ENCODE data around the gene OLA1. TPM values are rescaled to one million over a fixed set of nuclear protein-coding genes. Genes with fewer than 3 reads are reported as not detected.

OLA1 gene
- total and polyA plus RNA-seq, 5 experiments from 2014 or later = 39.6 to 79.9 (median 62.3) TPM

DNA sequence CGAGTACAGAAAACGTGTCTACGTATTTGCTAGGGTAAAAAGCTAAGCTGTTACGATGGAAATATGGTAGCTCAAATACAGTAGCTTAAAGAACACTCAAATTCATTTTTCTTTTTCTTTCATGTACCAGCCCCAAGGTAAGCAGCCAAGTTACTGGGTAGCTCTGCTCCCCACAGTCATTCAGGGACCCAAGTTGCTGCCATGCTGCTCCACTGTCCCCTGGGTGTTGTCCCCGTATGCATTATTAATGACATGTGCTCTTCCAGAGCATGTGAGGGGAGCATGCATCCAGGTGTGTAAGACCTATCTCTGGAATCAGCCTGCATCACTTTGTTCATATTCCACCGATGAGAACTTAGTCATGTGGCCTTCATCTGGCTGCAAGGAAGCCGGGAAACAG, 178.1 kb downstream of the OLA1 start:
- peaks cover 0 to 10% (median 0%) of the 10 kb centered on the region in 9 donors for H3K9me3 Mint-ChIP-seq
- H3K4me1 Mint-ChIP-seq = peaks cover 0 to 2% (median 0%) of the 10 kb centered on the region in 4 donors
- DNase-seq (no peak), ATAC-seq (no peak)
- POLR2A ChIA-PET = no interaction called here
- H3K36me3 Mint-ChIP-seq = peaks cover 2 to 13% (median 4%) of the 10 kb centered on the region in 3 donors
- H3K27ac Mint-ChIP-seq = no peak overlapping the region
- no peak overlapping the region for H3K4me3 Mint-ChIP-seq
- peaks cover 4 to 10% (median 10%) of the 10 kb centered on the region in 5 donors for H3K27me3 Mint-ChIP-seq

DNA sequence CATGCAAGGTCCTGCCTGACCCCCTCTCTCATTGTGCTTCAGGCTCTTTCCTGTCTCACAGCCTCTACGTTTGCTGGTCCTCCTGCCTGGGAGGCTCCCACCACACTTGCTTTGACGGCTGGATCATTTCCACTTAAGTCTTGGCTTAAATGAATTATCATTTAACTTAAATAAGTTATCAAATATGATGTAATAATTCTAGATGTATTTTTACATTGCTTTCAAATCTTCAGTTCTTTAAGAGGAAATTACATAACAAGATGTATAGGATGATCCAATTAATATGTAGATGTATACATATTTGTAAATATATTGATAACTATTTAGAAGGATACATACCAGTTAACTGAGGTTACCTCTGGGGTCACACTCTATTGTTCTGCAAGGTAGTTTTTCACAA, 180.5 kb downstream of the OLA1 start:
- Mint-ChIP-seq H3K36me3 (peaks cover 0 to 3% (median 0%) of the 10 kb centered on the region in 3 donors), H3K27ac (no peak overlapping the region), H3K27me3 (peaks cover 6 to 31% (median 12%) of the 10 kb centered on the region in 5 donors), H3K4me3 (no peak overlapping the region), H3K4me1 (peaks cover 0 to 2% (median 0%) of the 10 kb centered on the region in 4 donors), H3K9me3 (peaks cover 0 to 10% (median 2%) of the 10 kb centered on the region in 9 donors)
- no peak for DNase-seq
- ATAC-seq = no peak
- POLR2A ChIA-PET = no interaction called here

DNA sequence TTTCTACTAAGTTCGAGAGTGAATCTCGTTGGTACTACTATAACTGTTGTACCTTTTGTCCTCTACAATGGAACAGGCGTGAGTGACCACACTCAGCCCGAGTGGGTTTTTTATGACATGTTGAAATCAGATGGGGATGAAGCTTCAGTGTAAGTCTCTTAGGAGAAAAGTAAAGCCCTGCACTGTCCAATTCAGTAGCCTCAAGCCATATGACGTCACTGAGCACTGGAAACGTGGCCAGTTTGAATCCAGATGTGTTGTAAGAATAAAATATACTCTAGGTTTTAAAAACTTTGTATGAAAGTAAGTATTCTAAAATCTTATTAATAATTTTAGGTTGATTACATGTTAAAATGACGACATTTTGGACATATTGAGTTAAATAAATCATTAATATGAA, 181.5 kb downstream of the OLA1 start:
- DNase-seq (no peak), ATAC-seq (no peak)
- Mint-ChIP-seq H3K4me1 (no peaks in the 10 kb centered on the region), H3K36me3 (peaks cover 0 to 3% (median 0%) of the 10 kb centered on the region in 3 donors), H3K4me3 (no peak overlapping the region), H3K27ac (no peak overlapping the region), H3K9me3 (peaks cover 0 to 10% (median 2%) of the 10 kb centered on the region in 9 donors), H3K27me3 (peaks cover 9 to 31% (median 14%) of the 10 kb centered on the region in 5 donors)
- POLR2A ChIA-PET = no interaction called here

DNA sequence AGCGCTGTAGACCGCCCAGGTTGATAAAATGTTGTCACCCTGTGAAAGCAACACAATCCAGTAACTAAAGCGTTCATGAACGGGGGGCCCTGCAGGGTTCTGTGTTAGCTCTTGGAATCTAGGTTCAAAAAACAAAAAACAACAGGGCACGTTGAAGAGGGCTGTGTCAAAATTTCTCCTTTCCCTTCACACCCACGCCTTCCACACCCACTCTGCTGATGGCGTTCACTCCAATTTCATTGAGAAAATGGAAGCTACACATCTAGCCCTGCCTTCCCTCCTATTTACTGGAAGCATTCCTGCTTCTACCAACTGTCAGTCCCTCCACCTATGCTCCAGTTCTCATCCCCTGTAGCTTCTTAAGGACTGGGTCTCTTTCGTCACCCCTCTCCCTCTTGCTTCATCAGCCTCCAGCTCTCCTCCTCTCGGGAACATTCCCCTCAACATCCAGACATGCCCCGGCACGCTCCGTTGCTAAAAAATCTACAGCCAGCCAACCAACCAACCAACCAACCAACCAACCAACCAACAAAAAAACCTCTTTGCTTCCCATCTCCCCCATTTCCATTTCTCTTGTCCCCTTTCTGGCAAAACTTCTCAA, 184.7 kb downstream of the OLA1 start:
- H3K4me1 Mint-ChIP-seq = no peaks in the 10 kb centered on the region
- H3K9me3 Mint-ChIP-seq = peaks cover 0 to 23% (median 11%) of the 10 kb centered on the region in 9 donors
- no peak for ATAC-seq
- DNase-seq = no peak
- H3K27me3 Mint-ChIP-seq = peaks cover 11 to 51% (median 22%) of the 10 kb centered on the region in 5 donors
- peaks cover 3 to 13% (median 3%) of the 10 kb centered on the region in 3 donors for H3K36me3 Mint-ChIP-seq
- H3K27ac Mint-ChIP-seq = no peak overlapping the region
- POLR2A ChIA-PET = no interaction called here
- H3K4me3 Mint-ChIP-seq = no peak overlapping the region

DNA sequence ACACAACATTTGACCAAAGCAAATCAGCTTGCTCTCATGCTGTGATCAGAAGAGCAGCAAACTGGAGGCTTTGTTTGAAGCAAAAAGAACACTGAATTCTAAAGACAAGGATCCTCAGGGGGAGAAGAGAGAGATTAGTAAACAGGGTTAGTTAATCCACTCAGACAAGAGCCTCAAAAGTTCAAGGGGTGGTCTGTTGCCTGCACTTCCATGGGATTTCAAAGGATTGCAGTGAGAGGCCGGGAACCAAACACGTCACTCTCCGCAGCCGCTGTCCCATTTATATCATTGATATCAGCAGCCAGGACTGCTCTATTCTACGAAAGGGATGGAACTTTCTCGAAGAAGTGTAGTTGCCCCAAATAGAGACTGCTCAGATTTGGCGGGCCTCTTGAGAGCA, 185.4 kb downstream of the OLA1 start:
- no peak overlapping the region for H3K27ac Mint-ChIP-seq
- H3K36me3 Mint-ChIP-seq = peaks cover 3 to 18% (median 7%) of the 10 kb centered on the region in 3 donors
- H3K9me3 Mint-ChIP-seq = peaks cover 0 to 23% (median 12%) of the 10 kb centered on the region in 9 donors
- no peaks in the 10 kb centered on the region for H3K4me1 Mint-ChIP-seq
- peaks cover 12 to 51% (median 22%) of the 10 kb centered on the region in 5 donors for H3K27me3 Mint-ChIP-seq
- POLR2A ChIA-PET = no interaction called here
- no peak for DNase-seq
- no peak overlapping the region for H3K4me3 Mint-ChIP-seq
- no peak for ATAC-seq

DNA sequence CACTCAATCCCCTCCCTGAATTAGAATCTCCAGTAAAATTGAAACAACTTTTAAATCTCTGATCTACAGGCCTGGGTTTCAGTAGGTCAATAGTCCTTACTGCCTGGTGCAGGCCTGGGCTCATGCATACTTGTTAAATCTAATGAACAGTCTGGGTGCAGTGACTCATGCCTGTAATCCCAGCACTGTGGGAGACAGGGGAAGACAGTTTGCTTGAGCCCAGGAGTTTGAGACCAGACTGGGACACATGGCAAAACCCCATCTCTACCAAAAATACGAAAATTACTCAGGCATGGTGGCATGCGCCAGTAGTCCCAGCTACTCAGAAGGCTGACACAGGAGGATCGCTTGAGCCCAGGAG, 188.5 kb downstream of the OLA1 start:
- H3K27ac Mint-ChIP-seq = no peak overlapping the region
- DNase-seq (no peak), ATAC-seq (no peak)
- H3K4me3 Mint-ChIP-seq = no peak overlapping the region
- POLR2A ChIA-PET = no interaction called here
- H3K27me3 Mint-ChIP-seq = peaks cover 12 to 38% (median 13%) of the 10 kb centered on the region in 5 donors
- H3K36me3 Mint-ChIP-seq = peaks cover 0 to 22% (median 7%) of the 10 kb centered on the region in 3 donors
- no peaks in the 10 kb centered on the region for H3K4me1 Mint-ChIP-seq
- peaks cover 0 to 25% (median 10%) of the 10 kb centered on the region in 9 donors for H3K9me3 Mint-ChIP-seq

DNA sequence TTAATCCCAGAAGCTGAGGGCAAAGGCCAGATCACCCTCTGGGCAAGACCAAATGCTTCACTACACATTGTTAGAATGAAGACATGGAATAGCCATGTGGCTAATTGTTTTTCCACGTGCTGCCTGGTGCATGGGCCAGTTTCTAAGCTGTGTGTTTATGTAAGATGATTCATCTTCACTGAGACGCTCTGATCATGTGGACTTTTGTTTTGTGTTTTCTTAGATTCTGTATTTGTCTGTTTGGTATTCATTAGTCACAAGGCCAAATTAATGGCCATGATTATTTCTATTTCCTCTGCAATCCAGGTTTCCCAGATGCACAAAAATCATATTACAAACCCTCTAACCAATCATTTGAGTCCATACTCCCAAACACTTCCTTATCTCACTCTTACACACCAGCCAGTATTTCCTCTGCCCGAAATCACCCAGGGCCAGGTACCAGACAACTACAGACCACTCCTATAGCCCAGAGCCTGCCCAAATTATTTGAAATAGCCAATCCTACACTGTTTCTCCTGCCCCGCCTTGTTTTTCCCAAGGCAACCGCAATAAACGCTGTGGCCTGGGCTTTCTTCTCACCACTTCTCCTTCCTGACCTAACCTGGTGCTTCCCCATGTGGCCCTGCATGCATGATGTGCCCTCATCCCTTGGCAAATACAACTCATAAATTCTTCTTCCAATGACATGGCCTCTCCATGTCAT, 189.0 kb downstream of the OLA1 start:
- Mint-ChIP-seq H3K4me1 (no peaks in the 10 kb centered on the region), H3K4me3 (no peak overlapping the region), H3K36me3 (peaks cover 0 to 22% (median 7%) of the 10 kb centered on the region in 3 donors), H3K27me3 (peaks cover 12 to 33% (median 13%) of the 10 kb centered on the region in 5 donors), H3K27ac (no peak overlapping the region), H3K9me3 (peaks cover 0 to 25% (median 10%) of the 10 kb centered on the region in 9 donors)
- ATAC-seq (no peak), DNase-seq (no peak)
- POLR2A ChIA-PET = no interaction called here

DNA sequence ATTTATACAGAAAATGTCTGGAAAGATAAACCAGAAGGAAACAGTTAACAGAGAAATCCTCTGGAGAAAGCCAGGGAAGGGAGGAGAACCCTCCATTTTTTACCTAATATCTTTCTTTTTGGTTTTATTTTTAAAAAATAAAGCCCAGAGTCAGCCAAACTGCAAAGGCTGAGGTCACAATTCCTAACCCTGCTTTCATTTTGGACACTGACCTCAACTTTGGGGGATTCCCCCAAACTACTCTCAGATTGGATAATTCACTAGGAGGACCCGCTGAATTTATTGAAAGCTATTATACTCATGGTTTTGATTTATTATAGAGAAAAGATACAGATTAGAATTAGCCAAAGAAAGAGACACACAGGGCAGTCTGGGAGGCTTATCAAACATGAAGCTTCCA, 189.9 kb downstream of the OLA1 start:
- Mint-ChIP-seq H3K36me3 (peaks cover 0 to 22% (median 7%) of the 10 kb centered on the region in 3 donors), H3K27ac (no peak overlapping the region), H3K4me3 (no peak overlapping the region), H3K9me3 (peaks cover 0 to 25% (median 8%) of the 10 kb centered on the region in 9 donors), H3K4me1 (no peaks in the 10 kb centered on the region), H3K27me3 (peaks cover 10 to 30% (median 14%) of the 10 kb centered on the region in 5 donors)
- DNase-seq = no peak
- POLR2A ChIA-PET = interaction anchor here (0.5 kb wide), 1 partner anchor 290 kb away, joined by 3 read pairs; no protein-coding TSS in a partner anchor
- no peak for ATAC-seq

DNA sequence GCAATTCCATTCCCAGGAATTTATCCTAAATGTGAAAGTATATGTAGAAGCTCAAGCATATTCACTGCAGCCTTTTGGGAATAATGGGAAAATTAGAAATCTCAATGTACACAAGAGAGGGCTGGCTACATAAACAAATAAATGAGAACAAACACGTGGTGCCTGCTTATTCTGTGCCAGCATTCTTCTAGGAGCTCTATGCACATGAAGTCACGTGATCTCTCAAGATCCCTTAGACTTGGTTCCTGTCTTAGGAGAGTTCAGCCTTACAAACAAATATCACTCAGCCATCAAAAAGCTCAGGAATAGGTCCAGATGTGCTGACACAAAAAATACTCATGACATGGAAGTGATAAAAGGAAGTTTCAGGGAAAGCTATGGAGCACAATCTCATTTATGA, 190.3 kb downstream of the OLA1 start:
- no peak for ATAC-seq
- H3K27ac Mint-ChIP-seq = no peak overlapping the region
- POLR2A ChIA-PET = interaction anchor here (0.5 kb wide), 1 partner anchor 290 kb away, joined by 3 read pairs; no protein-coding TSS in a partner anchor
- H3K4me1 Mint-ChIP-seq = no peaks in the 10 kb centered on the region
- H3K27me3 Mint-ChIP-seq = peaks cover 10 to 30% (median 15%) of the 10 kb centered on the region in 5 donors
- no peak for DNase-seq
- peaks cover 0 to 22% (median 7%) of the 10 kb centered on the region in 3 donors for H3K36me3 Mint-ChIP-seq
- H3K4me3 Mint-ChIP-seq = no peak overlapping the region
- peaks cover 0 to 25% (median 8%) of the 10 kb centered on the region in 9 donors for H3K9me3 Mint-ChIP-seq

DNA sequence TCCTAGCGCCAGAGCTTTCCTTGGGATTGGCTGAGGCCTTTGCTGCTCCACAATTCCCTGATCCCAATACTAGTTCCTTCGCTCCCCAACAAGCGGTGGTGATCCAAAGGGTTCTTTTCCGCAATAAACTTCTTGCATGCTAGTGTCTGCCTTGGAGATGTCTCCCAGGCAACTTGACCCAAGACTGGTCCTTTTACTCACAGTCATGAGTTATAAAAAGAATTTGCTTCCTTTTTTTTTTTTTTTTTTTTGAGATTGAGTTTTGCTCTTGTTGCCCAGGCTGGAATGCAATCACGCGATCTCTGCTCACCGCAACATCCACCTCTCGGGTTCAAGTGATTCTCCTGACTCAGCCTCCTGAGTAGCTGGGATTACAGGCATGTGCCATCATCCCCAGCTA, 193.4 kb downstream of the OLA1 start:
- no peak for DNase-seq
- Mint-ChIP-seq H3K27me3 (peaks cover 8 to 21% (median 15%) of the 10 kb centered on the region in 5 donors), H3K4me1 (no peaks in the 10 kb centered on the region), H3K4me3 (no peak overlapping the region), H3K27ac (no peak overlapping the region), H3K9me3 (peaks cover 0 to 25% (median 8%) of the 10 kb centered on the region in 9 donors), H3K36me3 (peaks cover 0 to 22% (median 7%) of the 10 kb centered on the region in 3 donors)
- POLR2A ChIA-PET = no interaction called here
- ATAC-seq = no peak

DNA sequence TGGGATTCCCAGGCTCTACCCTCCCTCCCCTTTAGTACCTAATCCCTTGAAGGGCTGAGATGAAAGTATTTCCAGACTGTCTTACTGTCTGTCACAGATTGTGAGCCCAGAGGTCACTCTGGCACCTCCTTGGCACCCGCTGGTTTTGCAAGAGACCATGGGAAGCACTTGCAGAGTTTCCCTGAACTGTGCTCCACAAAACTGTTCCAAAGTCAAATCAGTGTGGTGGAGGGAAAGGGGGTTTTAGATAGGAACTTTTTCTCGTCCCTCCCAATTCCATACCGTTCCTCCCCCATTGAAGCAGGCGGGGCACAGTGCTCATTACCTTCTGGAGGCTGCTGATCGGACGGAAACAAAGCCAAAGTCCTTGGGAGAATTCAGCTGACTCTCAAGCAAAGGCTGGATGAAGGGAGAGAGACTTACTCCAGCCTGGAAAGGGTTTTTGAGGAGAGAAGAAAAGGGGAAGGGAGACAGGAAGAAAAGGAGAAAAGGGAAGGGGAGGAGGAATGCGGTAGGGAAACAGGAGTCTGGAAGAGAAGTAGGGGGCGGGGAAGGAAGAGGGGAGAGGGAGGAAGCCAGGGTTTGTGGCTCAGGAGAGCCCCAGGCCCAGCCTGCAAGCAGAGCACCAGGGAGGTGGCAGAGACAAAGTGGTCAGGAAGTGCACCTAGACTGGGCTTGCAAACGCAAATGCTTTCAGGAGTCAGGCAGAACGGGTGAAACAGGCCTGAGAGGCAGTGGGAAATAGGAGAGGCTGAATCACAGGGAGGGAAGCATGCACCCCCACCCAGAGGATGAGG, 194.8 kb downstream of the OLA1 start:
- no peaks in the 10 kb centered on the region for H3K4me1 Mint-ChIP-seq
- H3K27ac Mint-ChIP-seq = peak overlapping the region in 1 of 10 donors; percentile 66
- no peak for ATAC-seq
- peaks cover 0 to 9% (median 3%) of the 10 kb centered on the region in 3 donors for H3K36me3 Mint-ChIP-seq
- no peak overlapping the region for H3K4me3 Mint-ChIP-seq
- no peak for DNase-seq
- peaks cover 3 to 14% (median 10%) of the 10 kb centered on the region in 5 donors for H3K27me3 Mint-ChIP-seq
- POLR2A ChIA-PET = no interaction called here
- peaks cover 0 to 12% (median 0%) of the 10 kb centered on the region in 9 donors for H3K9me3 Mint-ChIP-seq

DNA sequence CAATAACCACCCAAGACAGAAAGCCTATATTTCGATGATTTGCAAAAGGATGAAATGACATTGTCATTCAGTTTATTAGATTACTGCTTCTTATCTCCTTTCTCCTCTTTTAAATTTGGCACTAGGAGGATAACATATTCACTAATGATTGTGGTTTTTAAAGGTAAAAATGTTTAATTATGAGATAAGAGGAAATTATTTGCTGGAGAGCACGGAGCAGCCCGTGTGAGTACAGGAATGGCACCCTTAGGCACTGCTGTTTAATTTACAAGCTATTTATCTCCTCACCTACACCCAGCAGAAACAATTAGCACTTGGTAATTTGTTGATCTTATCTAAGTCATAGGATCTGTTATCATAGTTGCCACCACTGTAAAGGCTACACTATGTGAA, 195.8 kb downstream of the OLA1 start:
- POLR2A ChIA-PET = no interaction called here
- Mint-ChIP-seq H3K4me1 (no peaks in the 10 kb centered on the region), H3K4me3 (no peak overlapping the region), H3K9me3 (peaks cover 0 to 5% (median 0%) of the 10 kb centered on the region in 9 donors), H3K36me3 (peaks cover 0 to 4% (median 0%) of the 10 kb centered on the region in 3 donors), H3K27me3 (peaks cover 3 to 13% (median 10%) of the 10 kb centered on the region in 5 donors), H3K27ac (no peak overlapping the region)
- ATAC-seq (no peak), DNase-seq (no peak)
